GM12878 (cell line): ENCODE results near the gene ERVH48-1. TPM values are rescaled to one million over a fixed set of nuclear protein-coding genes. Genes with fewer than 3 reads are reported as not detected.

Experiments
- ATAC-seq: fragments of 200-7000 bp; cut with Tn5 transposase; 3 replicates; pipeline ENCODE4 v1.9.1; 2020; ENCODE audit warnings: mild to moderate bottlenecking, moderate library complexity
- BruUV-seq: library from RNA; stranded (reverse); fragments of 400-500 nt; replicated peaks from 2 replicates; lab custom pipeline; 2021; lab: Mats Ljungman, UMichigan
- CTCF ChIA-PET: fragments of 300-600 bp; sonication (Branson Sonifier 250); formaldehyde crosslinking; extraction: SDS; loops from one replicate; lab custom pipeline; 2021; ENCODE audit warnings: inconsistent platforms; lab: Yijun Ruan, JAX
- POLR2A ChIA-PET: fragments of 350-600 bp; formaldehyde crosslinking; extraction: SDS; loops from one replicate; lab custom pipeline; 2021; ENCODE audit warnings: inconsistent platforms; lab: Charles Lee
- RAD21 ChIA-PET: fragments of 300-600 bp; sonication (Branson Sonifier 250); formaldehyde crosslinking; loops from one replicate; lab custom pipeline; 2023; ENCODE audit warnings: antibody characterized with exemption; ENCODE audit not compliant: unreplicated experiment; lab: Charles Lee
- SMC1A ChIA-PET: fragments of 300-600 bp; sonication (Branson Sonifier 250); formaldehyde crosslinking; loops from one replicate; lab custom pipeline; 2023; ENCODE audit not compliant: unreplicated experiment, uncharacterized antibody; lab: Charles Lee
- DNase-seq: peaks from one replicate; pipeline ENCODE4 v3.0.0-alpha.2; 2011; ENCODE audit warnings: low read depth, low spot score
- FAIRE-seq: peaks from 3 replicates; lab custom pipeline; 2011; peaks lifted over from hg19 to GRCh38; lab: Jason Lieb, UNC
- H2AFZ ChIP-seq: 2 replicates; pipeline ENCODE4 v1.6.0; 2011; ENCODE audit warnings: low read depth, low read length, control low read depth; ENCODE audit not compliant: control insufficient read depth
- H3K27ac ChIP-seq: 2 replicates; pipeline ENCODE4 v1.5.1; 2011; ENCODE audit warnings: control low read depth; ENCODE audit not compliant: control insufficient read depth, insufficient read depth
- H3K27me3 ChIP-seq, 2 experiments: replicated peaks in 1 of 2; 2 replicates each; pipeline versions ENCODE4 v1.6.0 to v1.6.1; 2011; ENCODE audit warnings: low read length in 1 of 2; ENCODE audit not compliant: control insufficient read depth in 2 of 2, insufficient read depth in 2 of 2
- H3K36me3 ChIP-seq, 2 experiments: 2 replicates each; pipeline ENCODE4 v1.5.1; 2011; ENCODE audit warnings: low read length in 1 of 2; ENCODE audit not compliant: control insufficient read depth in 2 of 2, insufficient read depth in 2 of 2
- H3K4me1 ChIP-seq: 2 replicates; pipeline ENCODE4 v1.6.1; 2011; ENCODE audit warnings: mild to moderate bottlenecking, low read length, moderate library complexity, mixed read lengths; ENCODE audit not compliant: control insufficient read depth, insufficient read depth
- H3K4me2 ChIP-seq: 2 replicates; pipeline ENCODE4 v1.6.0; 2011; ENCODE audit warnings: control low read depth; ENCODE audit not compliant: control insufficient read depth, insufficient read depth
- H3K4me3 ChIP-seq: fragments of 200-600 bp; sonication (generic); 2 replicates; pipeline ENCODE4 v1.5.1; 2016
- H3K79me2 ChIP-seq: 2 replicates; pipeline ENCODE4 v1.6.0; 2011; ENCODE audit warnings: low read length; ENCODE audit not compliant: control insufficient read depth, insufficient read depth
- H3K9ac ChIP-seq: 2 replicates; pipeline ENCODE4 v1.8.0; 2011; ENCODE audit warnings: low read length, control low read depth, mixed read lengths; ENCODE audit not compliant: control insufficient read depth, insufficient read depth
- H3K9me3 ChIP-seq: replicated peaks from 3 replicates; pipeline ENCODE4 v1.5.1; 2011; ENCODE audit warnings: mild to moderate bottlenecking, low read length; ENCODE audit not compliant: control insufficient read depth, insufficient read depth
- H4K20me1 ChIP-seq: 2 replicates; pipeline ENCODE4 v1.6.0; 2011; ENCODE audit not compliant: control insufficient read depth, insufficient read depth
- BHLHE40 ChIP-seq, 2 experiments: fragments of 450-650 bp in 1 of 2; IDR thresholded peaks; 2 replicates each; pipeline ENCODE4 v1.6.1; 2011 to 2017; ENCODE audit warnings: low read depth in 2 of 2, borderline replicate concordance in 1 of 2, improper control_type of control experiment in 1 of 2, low read length in 1 of 2, mild to moderate bottlenecking in 1 of 2
- CBX3 ChIP-seq: fragments of 200-600 bp; sonication (generic); IDR thresholded peaks from 2 replicates; pipeline ENCODE4 v1.6.1; 2016; ENCODE audit warnings: low read depth, borderline replicate concordance
- HDGF ChIP-seq: fragments of 450-650 bp; IDR thresholded peaks from 2 replicates; pipeline ENCODE4 v1.6.1; 2016; ENCODE audit warnings: antibody characterized with exemption
- IKZF2 ChIP-seq, 2 experiments: fragments of 450-650 bp; IDR thresholded peaks; 2 replicates each; pipeline ENCODE4 v1.6.1; 2017; ENCODE audit warnings: mild to moderate bottlenecking in 2 of 2, moderate library complexity in 2 of 2
- IRF3 ChIP-seq: fragments of 450-650 bp; IDR thresholded peaks from 2 replicates; pipeline ENCODE4 v1.6.1; 2014; ENCODE audit warnings: mild to moderate bottlenecking
- IRF4 ChIP-seq: IDR thresholded peaks from 2 replicates; pipeline ENCODE4 v1.6.1; 2011; ENCODE audit warnings: low read depth, low read length
- JUND ChIP-seq: IDR thresholded peaks from 2 replicates; pipeline ENCODE4 v1.6.1; 2012; ENCODE audit warnings: low read depth, mild to moderate bottlenecking, low read length, improper control_type of control experiment, moderate library complexity
- LARP7 ChIP-seq: fragments of 450-650 bp; IDR thresholded peaks from 2 replicates; pipeline ENCODE4 v1.6.1; 2017; ENCODE audit warnings: mild to moderate bottlenecking
- MAX ChIP-seq: IDR thresholded peaks from 2 replicates; pipeline ENCODE4 v1.6.1; 2012; ENCODE audit warnings: low read depth, low read length, improper control_type of control experiment
- MTA3 ChIP-seq: IDR thresholded peaks from 2 replicates; pipeline ENCODE4 v1.6.1; 2012; ENCODE audit warnings: low read length, inconsistent platforms, borderline replicate concordance
- MYC ChIP-seq: IDR thresholded peaks from 2 replicates; pipeline ENCODE4 v1.6.1; 2011; ENCODE audit warnings: mild to moderate bottlenecking, low read length, moderate library complexity, inconsistent platforms; ENCODE audit not compliant: insufficient read depth, insufficient replicate concordance, insufficient read length, severe bottlenecking
- NFYA ChIP-seq: IDR thresholded peaks from 2 replicates; pipeline ENCODE4 v1.6.1; 2011; ENCODE audit warnings: low read depth, mild to moderate bottlenecking, low read length, improper control_type of control experiment, borderline replicate concordance
- NRF1 ChIP-seq: conservative IDR thresholded peaks from 2 replicates; pipeline ENCODE4 v1.6.1; 2011; ENCODE audit warnings: mild to moderate bottlenecking, low read depth, low read length, improper control_type of control experiment
- POLR2AphosphoS2 ChIP-seq: IDR thresholded peaks from 2 replicates; pipeline ENCODE4 v1.6.1; 2011; ENCODE audit warnings: low read depth, mild to moderate bottlenecking, low read length, improper control_type of control experiment, moderate library complexity
- SMARCA5 ChIP-seq: fragments of 450-650 bp; IDR thresholded peaks from 2 replicates; pipeline ENCODE4 v1.6.1; 2017; ENCODE audit warnings: mild to moderate bottlenecking
- SUPT20H ChIP-seq: IDR thresholded peaks from 2 replicates; pipeline ENCODE4 v1.6.1; 2011; ENCODE audit warnings: low read depth, mild to moderate bottlenecking, low read length, moderate library complexity, borderline replicate concordance; ENCODE audit not compliant: control insufficient read depth
- TARDBP ChIP-seq: IDR thresholded peaks from 2 replicates; pipeline ENCODE4 v1.6.1; 2016; ENCODE audit warnings: borderline replicate concordance
- ZBTB40 ChIP-seq: fragments of 450-650 bp; IDR thresholded peaks from 2 replicates; pipeline ENCODE4 v1.6.1; 2016; ENCODE audit warnings: mild to moderate bottlenecking, moderate library complexity, borderline replicate concordance
- ZNF622 ChIP-seq: fragments of 450-650 bp; IDR thresholded peaks from 2 replicates; pipeline ENCODE4 v1.6.1; 2017; ENCODE audit warnings: mild to moderate bottlenecking, inconsistent platforms
- WGBS: methylation state at CpG from one replicate; pipeline ENCODE4 v1.1.6; 2016; ENCODE audit warnings: low lambda C conversion rate; ENCODE audit not compliant: insufficient replicate concordance, insufficient coverage; ENCODE audit errors: missing lambda C conversion rate; 5-methylcytosine and 5-hydroxymethylcytosine counted together
- in situ Hi-C: fragments of 300-500 bp; cut with MboI; formaldehyde crosslinking; loops from 9 replicates; pipeline ENCODE4 v1.14.3; 2018; ENCODE audit warnings: mixed read lengths
- intact Hi-C: fragments of 100-400 bp; cut with micrococcal nuclease; formaldehyde crosslinking; loops from one replicate; pipeline ENCODE4 v1.14.2; 2022; ENCODE audit not compliant: unreplicated experiment
- polyA plus RNA-seq, 11 experiments: library from polyadenylated mRNA; depleted of rRNA in 4 of 11; unstranded in 6 of 11; stranded (reverse) in 5 of 11; fragments of >200 nt; fragmentation: Nextera tagmentation in 4 of 11; fragmentation: Illumina TruSeq in 1 of 11; extraction: Ambion mirVana in 4 of 11; extraction: Trizol in 1 of 11; gene quantifications; 1 replicate in 1 of 11; 2 replicates in 10 of 11; pipeline versions ENCODE4 v1.2.1 to v1.2.3, GENCODE V29; 2011 to 2016; ENCODE audit warnings: inconsistent platforms in 2 of 11, missing spikeins in 2 of 11, low read depth in 1 of 11
- total RNA-seq, 4 experiments: library from RNA; depleted of rRNA in 3 of 4; stranded (reverse); fragments of >200 nt in 3 of 4; fragmentation: Illumina TruSeq in 1 of 4; extraction: Trizol in 1 of 4; gene quantifications; 2 replicates each; pipeline versions ENCODE4 v1.2.1 to v1.2.3, GENCODE V29; 2013 to 2021

Gene ERVH48-1
- total and polyA plus RNA-seq, 10 of the 15 experiments (the other 5 are each of a cell fraction or from before 2014, with no cell fraction given), result 0.03 to 0.30 (median 0.13) TPM; not detected in 7

- RAD21 ChIA-PET, result interaction anchor here (1.0 kb wide), 1 partner anchor 14 kb away, joined by 6 read pairs; the partner anchor contains the start of gene NDUFV3
- Histone ChIP-seq H4K20me1 (no peaks in the 10 kb centered on the region), H3K4me3 (peak overlapping the region; percentile 83), H3K79me2 (peaks cover 34% of the 10 kb centered on the region), H3K27ac (peak overlapping the region; percentile 93), H2AFZ (peak overlapping the region; percentile 90), H3K36me3 (no peaks in the 10 kb centered on the region; a peak in 2 of 4 replicates), H3K4me2 (peak overlapping the region; percentile 78), H3K9me3 (no peaks in the 10 kb centered on the region), H3K27me3 (no peaks in the 10 kb centered on the region), H3K9ac (peak overlapping the region; percentile 94), H3K4me1 (0 out of 2 replicates have a peak, but pooled peaks cover 2% of the 10 kb centered on the region)
- FAIRE-seq (no peak), ATAC-seq (peak; percentile 42), DNase-seq (no peak)
- POLR2A ChIA-PET, result interaction anchor here (1.1 kb wide), 3 partner anchors 9 to 14 kb away, joined by 3 to 9 read pairs (median 3); partner anchors contain the start of gene NDUFV3
- in situ Hi-C loops, result no loop called here
- intact Hi-C loops, result no loop called here
- WGBS, result 1% methylated on average over 15 of the region's 15 CpGs
- CTCF ChIA-PET, result interaction anchor here (0.8 kb wide), 1 partner anchor 9 kb away, joined by 4 read pairs; no protein-coding TSS in a partner anchor
- SMC1A ChIA-PET, result interaction anchor here (0.6 kb wide), 1 partner anchor 1117 kb away, joined by 3 read pairs; no protein-coding TSS in a partner anchor
- no TSS peak for BruUV-seq
- TF ChIP-seq CBX3 (no peak), IRF4 (peak; percentile 7; the same call in 1 of the 2 replicates), ZNF622 (no peak), LARP7 (no peak), NRF1 (no peak), SUPT20H (no peak), NFYA (no peak), MTA3 (0 out of 2 replicates have a peak, but pooled peaks have one; percentile 60), SMARCA5 (no peak), POLR2AphosphoS2 (no peak), TARDBP (no peak), MAX (peak; percentile 67; the same call in 1 of the 2 replicates), HDGF (no peak; the same call in 1 of the 2 replicates), IKZF2 (IDR thresholded peaks at IDR 0.05) (no peak), JUND (no peak), IRF3 (0 out of 2 replicates have a peak, but pooled peaks have one; percentile 21), ZBTB40 (no peak), BHLHE40 (IDR thresholded peaks at IDR 0.05; ENCODE audit: borderline replicate concordance in 1 of 2, low read depth in 2 of 2, low read length in 1 of 2) (peak in 1 of 2 experiments; percentile 61; a peak in 1 of 4 replicates), MYC (peak; percentile 76)
These were observed 46.8 kb downstream of the ERVH48-1 start for GRCh38 chr21:42878678-42878992.
